A549 (cell line): ENCODE data around the gene RBKS. TPM values are rescaled to one million over a fixed set of nuclear protein-coding genes. Genes with fewer than 3 reads are reported as not detected.

Experiments used
- ATAC-seq, 2 experiments: fragments of 200-7000 bp in 1 of 2; fragments of >200 bp in 1 of 2; cut with Nextera tagmentation in 1 of 2; cut with Tn5 transposase in 1 of 2; 3 replicates each; pipeline versions ENCODE4 v1.8.0 to v1.9.1; 2018 to 2020; ENCODE audit warnings: mild to moderate bottlenecking in 1 of 2, moderate library complexity in 1 of 2
- CTCF ChIA-PET: fragments of 300-600 bp; sonication (Branson Sonifier 250); formaldehyde crosslinking; extraction: SDS; loops from one replicate; lab custom pipeline; 2021; ENCODE audit warnings: antibody characterized with exemption, inconsistent platforms; lab: Yijun Ruan, JAX
- POLR2A ChIA-PET: fragments of 350-600 bp; formaldehyde crosslinking; extraction: SDS; loops from one replicate; lab custom pipeline; 2021; ENCODE audit warnings: antibody characterized with exemption, inconsistent platforms; lab: Yijun Ruan, JAX
- DNase-seq, 2 experiments: peaks; one replicate each; pipeline versions ENCODE4 v3.0.0 to v3.0.0-alpha.2; 2011 to 2016; ENCODE audit warnings: low read depth in 1 of 2, low spot score in 1 of 2
- FAIRE-seq: peaks from 2 replicates; lab custom pipeline; 2011; peaks lifted over from hg19 to GRCh38; lab: Jason Lieb, UNC
- H3K27ac ChIP-seq, 2 experiments: fragments of >200 bp; sonication (Bioruptor Twin); formaldehyde crosslinking; 3 replicates each; pipeline ENCODE4 v1.5.1; 2016 to 2017
- H3K4me1 ChIP-seq: fragments of >200 bp; sonication (Bioruptor Twin); formaldehyde crosslinking; 3 replicates; pipeline ENCODE4 v1.6.1; 2016
- H3K4me2 ChIP-seq: fragments of >200 bp; sonication (Bioruptor Twin); formaldehyde crosslinking; 3 replicates; pipeline ENCODE4 v1.6.1; 2016
- H3K4me3 ChIP-seq: fragments of >200 bp; sonication (Bioruptor Twin); formaldehyde crosslinking; 3 replicates; pipeline ENCODE4 v1.5.1; 2016
- H3K9me3 ChIP-seq: fragments of >200 bp; sonication (Bioruptor Twin); formaldehyde crosslinking; 3 replicates; pipeline ENCODE4 v1.6.1; 2016
- CBX8 ChIP-seq: fragments of 200-600 bp; sonication (generic); IDR thresholded peaks from 2 replicates; pipeline ENCODE4 v1.6.1; 2016
- CHD2 ChIP-seq: fragments of 150-350 bp; IDR thresholded peaks from 2 replicates; pipeline ENCODE4 v1.6.1; 2014; ENCODE audit warnings: low read length; ENCODE audit not compliant: partially characterized antibody
- EHMT2 ChIP-seq: fragments of 200-600 bp; sonication (generic); IDR thresholded peaks from 2 replicates; pipeline ENCODE4 v1.6.1; 2016; ENCODE audit warnings: antibody characterized with exemption, low read depth, mild to moderate bottlenecking, moderate library complexity
- EP300 ChIP-seq, 2 experiments: fragments of >200 bp; sonication (Bioruptor Twin); formaldehyde crosslinking; IDR thresholded peaks; 2 replicates in 1 of 2; 3 replicates in 1 of 2; pipeline ENCODE4 v1.6.1; 2016 to 2017
- ESRRA ChIP-seq: fragments of 150-350 bp; IDR thresholded peaks from 2 replicates; pipeline ENCODE4 v1.6.1; 2014; ENCODE audit warnings: mild to moderate bottlenecking, low read length, borderline replicate concordance
- FOSB ChIP-seq: fragments of 250-450 bp; sonication (Bioruptor Pico); IDR thresholded peaks from 2 replicates; pipeline ENCODE4 v1.5.0; 2020; ENCODE audit warnings: mild to moderate bottlenecking, moderate library complexity
- KDM1A ChIP-seq: fragments of 200-600 bp; sonication (generic); IDR thresholded peaks from 2 replicates; pipeline ENCODE4 v1.6.1; 2016; ENCODE audit warnings: low read depth, mild to moderate bottlenecking
- MAFK ChIP-seq: fragments of 450-650 bp; IDR thresholded peaks from 2 replicates; pipeline ENCODE4 v1.6.1; 2014; ENCODE audit not compliant: partially characterized antibody
- MYC ChIP-seq: IDR thresholded peaks from 2 replicates; pipeline ENCODE4 v1.6.1; 2012; ENCODE audit warnings: mild to moderate bottlenecking, inconsistent platforms, low read length, improper control_type of control experiment, borderline replicate concordance
- NFE2L2 ChIP-seq: fragments of 150-350 bp; conservative IDR thresholded peaks from 2 replicates; pipeline ENCODE4 v1.6.1; 2014; ENCODE audit warnings: low read length
- NPAS2 ChIP-seq: fragments of 250-450 bp; sonication (Bioruptor Pico); IDR thresholded peaks from 2 replicates; pipeline ENCODE4 v1.8.0; 2022; ENCODE audit warnings: mild to moderate bottlenecking, moderate library complexity, borderline replicate concordance
- PHF8 ChIP-seq: fragments of 200-600 bp; sonication (generic); IDR thresholded peaks from 2 replicates; pipeline ENCODE4 v1.6.1; 2016; ENCODE audit warnings: low read depth, mild to moderate bottlenecking, antibody characterized with exemption, moderate library complexity, borderline replicate concordance
- POLR2A ChIP-seq: IDR thresholded peaks from 2 replicates; pipeline ENCODE4 v1.6.1; 2012; ENCODE audit warnings: mild to moderate bottlenecking, low read length
- RCOR1 ChIP-seq: fragments of 150-350 bp; IDR thresholded peaks from 2 replicates; pipeline ENCODE4 v1.6.1; 2014; ENCODE audit warnings: antibody characterized with exemption, low read length, low read depth
- RNF2 ChIP-seq: fragments of 200-600 bp; sonication (generic); IDR thresholded peaks from 2 replicates; pipeline ENCODE4 v1.6.1; 2016; ENCODE audit warnings: low read depth, mild to moderate bottlenecking, antibody characterized with exemption, moderate library complexity, borderline replicate concordance
- SMC3 ChIP-seq: fragments of >200 bp; sonication (Bioruptor Twin); formaldehyde crosslinking; IDR thresholded peaks from 3 replicates; pipeline ENCODE4 v1.6.1; 2018; ENCODE audit warnings: inconsistent platforms
- TFCP2L1 ChIP-seq: fragments of 250-450 bp; sonication (Bioruptor Pico); IDR thresholded peaks from 2 replicates; pipeline ENCODE4 v1.5.0; 2021; ENCODE audit warnings: mild to moderate bottlenecking
- TP53 ChIP-seq: fragments of 250-450 bp; sonication (Bioruptor Pico); IDR thresholded peaks from 2 replicates; pipeline ENCODE4 v1.5.0; 2021; ENCODE audit warnings: mild to moderate bottlenecking, moderate library complexity
- ZNF302 ChIP-seq: fragments of 250-450 bp; sonication (Bioruptor Pico); IDR thresholded peaks from 2 replicates; pipeline ENCODE4 v1.9.0; 2021; ENCODE audit warnings: inconsistent platforms, mild to moderate bottlenecking, moderate library complexity
- WGBS: methylation state at CpG from one replicate; pipeline ENCODE4 v1.1.6; 2017; ENCODE audit errors: missing lambda C conversion rate; 5-methylcytosine and 5-hydroxymethylcytosine counted together
- polyA plus RNA-seq, 4 experiments: library from polyadenylated mRNA; depleted of rRNA in 3 of 4; stranded (reverse); fragments of >200 nt; fragmentation: RNase III in 1 of 4; extraction: RNeasy Plus Mini Kit Qiagen cat#74134 plus additional on column Dnase treatment in 1 of 4; gene quantifications; 2 replicates in 3 of 4; 3 replicates in 1 of 4; pipeline ENCODE4 v1.2.3, GENCODE V29; 2011 to 2017
- TF ChIP-seq, protein P1 (sequence below): fragments of 200-600 bp; sonication (generic); IDR thresholded peaks from 2 replicates; pipeline ENCODE4 v1.6.1; 2016; ENCODE audit warnings: antibody characterized with exemption, mild to moderate bottlenecking, moderate library complexity
- TF ChIP-seq, protein P2 (sequence below): IDR thresholded peaks from 2 replicates; pipeline ENCODE4 v1.6.1; 2012
- TF ChIP-seq, protein P3 (sequence below): fragments of >200 bp; sonication (Bioruptor Twin); formaldehyde crosslinking; IDR thresholded peaks from 2 replicates; pipeline ENCODE4 v1.6.1; 2016

The RBKS gene
- polyA plus RNA-seq, 2 of the 4 experiments (the other 2 are of a cell fraction), result 7.6 to 8.5 TPM

DNA sequence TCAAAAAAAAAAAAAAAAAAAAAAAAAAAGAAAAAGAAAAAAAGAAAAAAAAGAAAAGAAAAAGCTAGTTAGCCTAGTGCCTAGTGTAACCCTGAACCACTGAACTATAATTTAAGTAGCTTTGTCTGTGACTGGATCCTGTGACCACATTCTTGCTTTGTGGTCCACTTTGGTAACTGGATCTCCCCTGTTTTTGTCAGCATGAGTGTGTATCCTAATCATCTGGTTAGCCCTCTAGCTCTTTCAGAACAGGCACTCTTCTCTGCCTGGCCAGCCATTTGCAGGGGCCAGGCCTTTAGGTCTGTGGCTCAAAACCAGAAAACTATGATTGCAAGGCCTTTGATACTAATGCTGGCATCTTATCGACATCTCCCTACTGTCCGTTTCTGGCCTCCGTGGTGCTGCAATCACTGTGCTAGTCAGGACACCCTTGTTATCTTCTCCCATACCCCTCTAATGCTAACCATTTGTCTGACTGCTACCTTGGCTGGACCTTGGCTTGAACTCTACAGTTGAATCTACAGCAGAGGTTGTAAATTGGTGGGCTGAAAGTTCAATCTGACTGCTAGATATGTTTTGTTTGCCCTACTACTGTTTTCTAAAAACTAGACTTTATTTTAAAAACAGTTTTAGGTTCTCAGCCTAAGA, 40.5 kb downstream of the RBKS start (continued):
- TF ChIP-seq RCOR1 (no peak), TP53 (CRISPR knock-in tag) (no peak), CHD2 (no peak)
- TF ChIP-seq, protein P1, sequence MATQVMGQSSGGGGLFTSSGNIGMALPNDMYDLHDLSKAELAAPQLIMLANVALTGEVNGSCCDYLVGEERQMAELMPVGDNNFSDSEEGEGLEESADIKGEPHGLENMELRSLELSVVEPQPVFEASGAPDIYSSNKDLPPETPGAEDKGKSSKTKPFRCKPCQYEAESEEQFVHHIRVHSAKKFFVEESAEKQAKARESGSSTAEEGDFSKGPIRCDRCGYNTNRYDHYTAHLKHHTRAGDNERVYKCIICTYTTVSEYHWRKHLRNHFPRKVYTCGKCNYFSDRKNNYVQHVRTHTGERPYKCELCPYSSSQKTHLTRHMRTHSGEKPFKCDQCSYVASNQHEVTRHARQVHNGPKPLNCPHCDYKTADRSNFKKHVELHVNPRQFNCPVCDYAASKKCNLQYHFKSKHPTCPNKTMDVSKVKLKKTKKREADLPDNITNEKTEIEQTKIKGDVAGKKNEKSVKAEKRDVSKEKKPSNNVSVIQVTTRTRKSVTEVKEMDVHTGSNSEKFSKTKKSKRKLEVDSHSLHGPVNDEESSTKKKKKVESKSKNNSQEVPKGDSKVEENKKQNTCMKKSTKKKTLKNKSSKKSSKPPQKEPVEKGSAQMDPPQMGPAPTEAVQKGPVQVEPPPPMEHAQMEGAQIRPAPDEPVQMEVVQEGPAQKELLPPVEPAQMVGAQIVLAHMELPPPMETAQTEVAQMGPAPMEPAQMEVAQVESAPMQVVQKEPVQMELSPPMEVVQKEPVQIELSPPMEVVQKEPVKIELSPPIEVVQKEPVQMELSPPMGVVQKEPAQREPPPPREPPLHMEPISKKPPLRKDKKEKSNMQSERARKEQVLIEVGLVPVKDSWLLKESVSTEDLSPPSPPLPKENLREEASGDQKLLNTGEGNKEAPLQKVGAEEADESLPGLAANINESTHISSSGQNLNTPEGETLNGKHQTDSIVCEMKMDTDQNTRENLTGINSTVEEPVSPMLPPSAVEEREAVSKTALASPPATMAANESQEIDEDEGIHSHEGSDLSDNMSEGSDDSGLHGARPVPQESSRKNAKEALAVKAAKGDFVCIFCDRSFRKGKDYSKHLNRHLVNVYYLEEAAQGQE, result no peak

DNA sequence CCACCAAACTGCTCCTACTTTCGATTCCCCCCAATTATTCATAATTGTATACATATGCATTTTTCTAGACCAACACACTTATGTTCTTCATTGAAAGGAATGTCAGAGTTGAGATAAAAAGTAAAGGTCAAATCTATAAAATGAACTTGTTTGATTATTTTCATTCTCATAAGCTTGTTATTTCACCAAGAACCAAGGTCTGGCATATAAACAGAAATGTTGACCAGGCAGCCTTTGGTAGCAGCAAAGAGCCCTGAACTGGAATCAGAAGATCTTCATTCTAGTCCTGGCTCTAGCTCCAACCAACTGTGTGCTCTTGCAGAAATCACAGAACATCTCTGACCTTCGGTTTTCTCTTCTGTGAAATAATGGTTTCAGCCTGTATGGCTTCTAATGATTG, 42.9 kb downstream of the RBKS start:
- FAIRE-seq, result no peak
- ATAC-seq, result no peak
- no peak overlapping the region for H3K27ac ChIP-seq
- H3K4me2 ChIP-seq, result no peak overlapping the region
- H3K4me1 ChIP-seq, result no peaks in the 10 kb centered on the region
- TF ChIP-seq NPAS2, result no peak
- no peak for TF ChIP-seq CBX8
- TF ChIP-seq CHD2, result no peak
- TF ChIP-seq NFE2L2, result no peak
- no peak for TF ChIP-seq MAFK
- no peak for TF ChIP-seq EHMT2
- no peak for TF ChIP-seq RNF2
- TF ChIP-seq FOSB (CRISPR knock-in tag), result no peak
- TF ChIP-seq MYC, result no peak
- TF ChIP-seq ZNF302 (CRISPR knock-in tag), result no peak
- no peak for TF ChIP-seq ESRRA
- no peak for TF ChIP-seq KDM1A
- TF ChIP-seq, protein P2, sequence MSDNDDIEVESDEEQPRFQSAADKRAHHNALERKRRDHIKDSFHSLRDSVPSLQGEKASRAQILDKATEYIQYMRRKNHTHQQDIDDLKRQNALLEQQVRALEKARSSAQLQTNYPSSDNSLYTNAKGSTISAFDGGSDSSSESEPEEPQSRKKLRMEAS, result no peak
- TF ChIP-seq PHF8, result no peak
- TF ChIP-seq, protein P3, sequence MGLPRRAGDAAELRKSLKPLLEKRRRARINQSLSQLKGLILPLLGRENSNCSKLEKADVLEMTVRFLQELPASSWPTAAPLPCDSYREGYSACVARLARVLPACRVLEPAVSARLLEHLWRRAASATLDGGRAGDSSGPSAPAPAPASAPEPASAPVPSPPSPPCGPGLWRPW, result no peak
- no peak for TF ChIP-seq EP300 (IDR thresholded peaks at IDR 0.05)
- TF ChIP-seq SMC3, result no peak
- TF ChIP-seq, protein P1, result no peak
- TF ChIP-seq POLR2A, result no peak
- TF ChIP-seq TFCP2L1 (CRISPR knock-in tag), result no peak
- no peaks in the 10 kb centered on the region for H3K9me3 ChIP-seq
- ChIA-PET POLR2A (no interaction called here), CTCF (interaction anchor here (1.0 to 1.2 kb wide), 4 partner anchors 14 to 144 kb away, joined by 3 to 4 read pairs (median 3); no protein-coding TSS in a partner anchor)
- WGBS, result 75% methylated on average over 2 of the region's 2 CpGs
- DNase-seq, result no peak
- no peak overlapping the region for H3K4me3 ChIP-seq
